Measurements from ENCODE around the gene TDRKH.

The TDRKH gene

DNA sequence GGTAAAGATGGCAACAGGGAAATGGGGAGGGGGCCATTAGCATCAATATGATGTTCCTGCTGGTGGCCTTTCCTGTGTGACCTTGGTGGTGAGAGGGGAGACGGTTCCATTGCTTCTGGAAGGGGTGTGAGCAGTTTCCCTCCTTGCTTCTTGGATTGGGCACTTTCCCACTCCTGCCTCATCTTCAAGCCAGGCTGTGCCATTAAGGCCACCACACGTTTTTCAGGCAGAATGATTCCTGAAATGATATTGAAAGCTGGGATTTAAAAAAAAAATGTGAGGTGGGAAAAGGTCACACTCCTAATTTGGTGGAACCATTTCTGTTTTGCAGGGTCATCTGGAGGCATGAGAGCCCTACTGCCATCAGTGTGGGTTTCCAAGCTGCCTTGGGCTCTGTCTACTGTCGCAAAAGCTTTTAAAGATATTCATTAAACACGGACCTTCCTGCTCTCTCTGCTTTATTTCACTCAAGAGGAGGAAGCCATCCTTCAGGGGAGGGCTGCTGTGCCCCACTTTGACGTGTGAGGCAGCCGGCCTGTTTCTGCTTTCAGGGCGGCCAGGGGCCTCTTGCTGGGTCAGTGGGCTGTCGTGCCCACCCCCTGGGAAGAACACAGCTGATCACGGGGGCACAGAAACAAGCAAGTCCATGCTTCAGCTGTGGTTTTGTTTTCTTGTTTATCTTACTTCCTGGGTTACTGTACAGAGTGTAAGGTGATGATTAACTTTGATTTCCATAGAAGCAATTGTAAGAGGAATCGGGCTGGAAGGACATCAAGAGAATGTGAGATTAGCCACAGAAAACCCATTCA, 60.9 kb downstream of the TDRKH start:
- TF ChIP-seq TCF12 (IDR thresholded peaks at IDR 0.05; ENCODE audit: low read depth) (no peak), EGR1 (IDR thresholded peaks at IDR 0.05) (no peak)

- TF ChIP-seq RAD21 (IDR thresholded peaks at IDR 0.05; ENCODE audit: low read depth) (no peak), NFIC (IDR thresholded peaks at IDR 0.05) (no peak), FOXM1 (IDR thresholded peaks at IDR 0.05; ENCODE audit: borderline replicate concordance, low read depth) (no peak), REST (IDR thresholded peaks at IDR 0.05; ENCODE audit: low read depth) (no peak), TEAD4 (IDR thresholded peaks at IDR 0.05) (no peak), EGR1 (IDR thresholded peaks at IDR 0.05) (no peak)
These were observed 61.9 kb downstream of the TDRKH start for GRCh38 chr1:151728151-151729054.

DNA sequence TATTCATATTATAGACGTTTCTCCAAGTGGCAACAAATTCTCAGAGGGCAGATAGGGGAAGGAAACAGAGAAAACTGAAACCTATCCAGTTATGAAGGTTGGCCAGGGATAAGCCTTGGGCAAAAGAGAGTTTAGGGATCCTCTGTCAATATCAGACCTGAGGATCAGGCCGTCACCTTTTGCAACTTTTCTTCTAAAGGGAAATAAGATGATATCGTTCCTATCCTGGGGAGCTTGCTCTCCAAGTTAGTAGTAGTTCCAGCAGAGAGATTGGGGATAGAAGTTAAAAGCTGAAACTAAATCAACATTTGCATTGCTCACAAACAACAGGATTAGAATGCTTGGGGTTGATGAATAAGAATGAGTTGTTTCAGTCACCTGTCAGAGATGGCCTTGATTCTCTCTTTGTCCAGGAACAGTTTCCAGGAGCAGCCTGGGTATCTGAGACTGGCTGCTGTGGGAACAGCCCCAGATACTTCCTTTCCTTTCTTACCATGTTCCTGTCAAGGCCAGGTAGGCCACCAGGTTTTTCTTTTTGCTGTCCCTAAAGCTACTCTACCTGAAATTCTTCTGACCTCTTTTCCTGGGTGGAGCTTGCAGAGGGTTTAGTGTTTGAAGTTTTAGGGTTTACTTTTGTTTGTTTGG, 66.5 kb downstream of the TDRKH start:
- TF ChIP-seq NFIC (IDR thresholded peaks at IDR 0.05) (no peak), EP300 (IDR thresholded peaks at IDR 0.05; ENCODE audit: borderline replicate concordance) (no peak), CREB1 (IDR thresholded peaks at IDR 0.05; ENCODE audit: low read depth) (no peak), RAD21 (IDR thresholded peaks at IDR 0.05; ENCODE audit: low read depth) (no peak), REST (IDR thresholded peaks at IDR 0.05; ENCODE audit: low read depth) (no peak), EGR1 (IDR thresholded peaks at IDR 0.05) (no peak), ZBTB7A (IDR thresholded peaks at IDR 0.05; ENCODE audit: low read depth) (no peak), TAF1 (IDR thresholded peaks at IDR 0.05; ENCODE audit: low read depth) (no peak), YY1 (IDR thresholded peaks at IDR 0.05; ENCODE audit: low read depth) (no peak), USF1 (IDR thresholded peaks at IDR 0.05) (no peak), FOXM1 (IDR thresholded peaks at IDR 0.05; ENCODE audit: borderline replicate concordance, low read depth) (no peak), TCF12 (IDR thresholded peaks at IDR 0.05; ENCODE audit: low read depth) (no peak), TEAD4 (IDR thresholded peaks at IDR 0.05) (no peak), CEBPB (IDR thresholded peaks at IDR 0.05) (no peak)
- TF ChIP-seq, protein P1, sequence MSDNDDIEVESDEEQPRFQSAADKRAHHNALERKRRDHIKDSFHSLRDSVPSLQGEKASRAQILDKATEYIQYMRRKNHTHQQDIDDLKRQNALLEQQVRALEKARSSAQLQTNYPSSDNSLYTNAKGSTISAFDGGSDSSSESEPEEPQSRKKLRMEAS (IDR thresholded peaks at IDR 0.05): no peak
